NCI-H1930 (cell line): Measurements from ENCODE around the gene FAM107A.

ENCODE experiments used
- DNase-seq, 2 experiments: peaks; one replicate each; lab custom pipeline; 2025; lab: John Stamatoyannopoulos, UW

FAM107A gene

GRCh38 chr3:58566398-58567250 is 10.6 kb downstream of the FAM107A start:
- no peak for DNase-seq

- no peak for DNase-seq
Measured at GRCh38 chr3:58565621-58566397, 11.4 kb downstream of the FAM107A start.

GRCh38 chr3:58564456-58565160 is 12.6 kb downstream of the FAM107A start:
- DNase-seq = no peak

- DNase-seq = no peak
Measured at GRCh38 chr3:58564054-58564453, 13.1 kb downstream of the FAM107A start.

- DNase-seq = no peak
Measured at GRCh38 chr3:58563386-58564035, 13.7 kb downstream of the FAM107A start.

GRCh38 chr3:58562498-58562897 is 14.7 kb downstream of the FAM107A start:
- DNase-seq = no peak

GRCh38 chr3:58560771-58561311 is 16.4 kb downstream of the FAM107A start:
- no peak for DNase-seq

- DNase-seq = no peak
Measured at GRCh38 chr3:58559586-58559985, 17.6 kb downstream of the FAM107A start.

- DNase-seq = no peak
Measured at GRCh38 chr3:58557491-58557890, 19.7 kb downstream of the FAM107A start.

GRCh38 chr3:58556761-58557221 is 20.4 kb downstream of the FAM107A start:
- no peak for DNase-seq

- DNase-seq = no peak
Measured at GRCh38 chr3:58556001-58556400, 21.2 kb downstream of the FAM107A start.

GRCh38 chr3:58555203-58555602 is 22.0 kb downstream of the FAM107A start:
- DNase-seq = no peak

GRCh38 chr3:58553003-58553402 is 24.2 kb downstream of the FAM107A start:
- no peak for DNase-seq

GRCh38 chr3:58551636-58552180 is 25.5 kb downstream of the FAM107A start:
- no peak for DNase-seq

GRCh38 chr3:58544541-58544940 is 32.6 kb downstream of the FAM107A start:
- DNase-seq = no peak

- no peak for DNase-seq
Measured at GRCh38 chr3:58540176-58540858, 36.9 kb downstream of the FAM107A start.

GRCh38 chr3:58539626-58540025 is 37.6 kb downstream of the FAM107A start:
- DNase-seq = no peak

GRCh38 chr3:58537412-58538301 is 39.5 kb downstream of the FAM107A start:
- no peak for DNase-seq

- no peak for DNase-seq
Measured at GRCh38 chr3:58536501-58537411, 40.4 kb downstream of the FAM107A start, which contains the start of gene ACOX2. ACOX2 (minus strand) TSS chr3:58537190; CDS start chr3:58535106, 2,084 bp downstream.
